Activated B cell treated with CpG ODN at 0.5 μM for 24 hours (primary cell): Measurements from ENCODE around the gene SCIN. TPM values are rescaled to one million over a fixed set of nuclear protein-coding genes. Genes with fewer than 3 reads are reported as not detected.
"Not testable (repeated sequence)": the region's sequence is repeated elsewhere in the genome, so short reads cannot be mapped to it uniquely, and the experiment has no call there.

Experiments used
- ATAC-seq: fragments of 200-7000 bp; cut with Tn5 transposase; one replicate; pipeline ENCODE4 v1.10.0; 2021; ENCODE audit warnings: low read depth, mild to moderate bottlenecking, moderate library complexity
- CTCF ChIA-PET: fragments of 350-600 bp; sonication (Branson Sonifier 250); formaldehyde crosslinking; loops from one replicate; lab custom pipeline; 2021; ENCODE audit warnings: antibody characterized with exemption; lab: Charles Lee
- POLR2A ChIA-PET: fragments of 350-600 bp; sonication (Branson Sonifier 250); formaldehyde crosslinking; loops from one replicate; lab custom pipeline; 2021; ENCODE audit warnings: antibody characterized with exemption; lab: Charles Lee
- DNase-seq: peaks from one replicate; pipeline ENCODE4 v3.0.0; 2022
- H3K27ac Mint-ChIP-seq: one replicate; pipeline ENCODE4 v1.8.0; 2020; ENCODE audit warnings: mixed read lengths
- H3K27me3 Mint-ChIP-seq: one replicate; pipeline ENCODE4 v1.8.0; 2021; ENCODE audit warnings: mixed read lengths
- H3K36me3 Mint-ChIP-seq: one replicate; pipeline ENCODE4 v1.8.0; 2021; ENCODE audit warnings: low read depth, mixed read lengths
- H3K4me1 Mint-ChIP-seq: one replicate; pipeline ENCODE4 v1.8.0; 2021; ENCODE audit warnings: mixed read lengths
- H3K4me3 Mint-ChIP-seq: one replicate; pipeline ENCODE4 v1.8.0; 2020; ENCODE audit warnings: mild to moderate bottlenecking, mixed read lengths
- H3K9me3 Mint-ChIP-seq: one replicate; pipeline ENCODE4 v1.8.0; 2020; ENCODE audit warnings: mixed read lengths
- intact Hi-C: fragments of 100-400 bp; cut with micrococcal nuclease; formaldehyde crosslinking; loops from one replicate; pipeline ENCODE4 v1.15.1; 2024
- total RNA-seq: library from RNA; stranded (reverse); gene quantifications from 2 replicates; pipeline ENCODE4 v1.2.3, GENCODE V29; 2022
- TF ChIP-seq, protein P1 (sequence below): fragments of 200-600 bp; IDR thresholded peaks from one replicate; pipeline ENCODE4 v1.8.0; 2022; ENCODE audit warnings: antibody characterized with exemption, mild to moderate bottlenecking

SCIN gene
- total RNA-seq, 1 donor from 2014 or later: not detected

DNA sequence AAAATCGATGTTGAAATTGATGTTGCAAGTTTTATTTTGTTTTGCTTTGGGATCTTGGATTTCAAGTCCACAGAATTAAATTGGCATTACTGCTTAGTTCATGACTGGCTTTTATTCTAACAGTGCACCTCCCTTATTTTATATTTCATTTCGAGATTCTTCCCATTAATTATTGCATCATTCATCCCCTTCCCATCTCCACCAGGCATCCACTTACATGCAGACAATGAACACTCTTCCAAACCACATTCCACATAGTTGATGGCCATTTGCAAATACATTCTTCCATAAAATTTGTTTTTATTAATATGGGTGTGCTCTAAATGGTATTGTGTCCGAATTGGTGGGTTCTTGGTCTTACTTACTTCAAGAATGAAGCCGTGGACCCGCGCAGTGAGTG is 15.6 kb upstream of the SCIN start:
- Mint-ChIP-seq H3K4me3 (no peak overlapping the region), H3K36me3 (no peaks in the 10 kb centered on the region)

DNA sequence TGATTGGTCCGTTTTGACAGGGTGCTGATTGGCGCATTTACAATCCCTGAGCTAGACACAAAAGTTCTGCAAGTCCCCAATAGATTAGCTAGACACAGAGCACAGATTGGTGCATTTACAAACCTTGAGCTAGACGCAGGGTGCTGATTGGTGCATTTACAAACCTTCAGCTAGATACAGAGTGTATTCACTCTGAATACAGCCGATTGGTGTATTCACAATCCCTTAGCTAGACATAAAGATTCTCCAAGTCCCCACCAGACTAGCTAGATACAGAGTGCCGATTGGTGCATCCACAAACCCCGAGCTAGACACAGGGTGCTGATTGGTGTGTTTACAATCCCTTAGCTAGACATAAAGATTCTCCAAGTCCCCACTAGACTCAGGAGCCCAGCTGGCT is 14.8 kb upstream of the SCIN start:
- H3K27me3 Mint-ChIP-seq, DNase-seq, H3K27ac Mint-ChIP-seq, H3K36me3 Mint-ChIP-seq, CTCF ChIA-PET, H3K9me3 Mint-ChIP-seq, POLR2A ChIA-PET, intact Hi-C loops, ATAC-seq, H3K4me3 Mint-ChIP-seq, H3K4me1 Mint-ChIP-seq: not testable (repeated sequence)

More for the DNA sequence above, 15.6 kb upstream of the SCIN start:
- DNase-seq (no peak), ATAC-seq (no peak)
- peaks cover 3% of the 10 kb centered on the region for H3K9me3 Mint-ChIP-seq
- no peaks in the 10 kb centered on the region for H3K27me3 Mint-ChIP-seq
- H3K4me1 Mint-ChIP-seq: no peaks in the 10 kb centered on the region
- intact Hi-C loops: no loop called here
- H3K27ac Mint-ChIP-seq: no peak overlapping the region
- POLR2A ChIA-PET: no interaction called here
- TF ChIP-seq, protein P1, sequence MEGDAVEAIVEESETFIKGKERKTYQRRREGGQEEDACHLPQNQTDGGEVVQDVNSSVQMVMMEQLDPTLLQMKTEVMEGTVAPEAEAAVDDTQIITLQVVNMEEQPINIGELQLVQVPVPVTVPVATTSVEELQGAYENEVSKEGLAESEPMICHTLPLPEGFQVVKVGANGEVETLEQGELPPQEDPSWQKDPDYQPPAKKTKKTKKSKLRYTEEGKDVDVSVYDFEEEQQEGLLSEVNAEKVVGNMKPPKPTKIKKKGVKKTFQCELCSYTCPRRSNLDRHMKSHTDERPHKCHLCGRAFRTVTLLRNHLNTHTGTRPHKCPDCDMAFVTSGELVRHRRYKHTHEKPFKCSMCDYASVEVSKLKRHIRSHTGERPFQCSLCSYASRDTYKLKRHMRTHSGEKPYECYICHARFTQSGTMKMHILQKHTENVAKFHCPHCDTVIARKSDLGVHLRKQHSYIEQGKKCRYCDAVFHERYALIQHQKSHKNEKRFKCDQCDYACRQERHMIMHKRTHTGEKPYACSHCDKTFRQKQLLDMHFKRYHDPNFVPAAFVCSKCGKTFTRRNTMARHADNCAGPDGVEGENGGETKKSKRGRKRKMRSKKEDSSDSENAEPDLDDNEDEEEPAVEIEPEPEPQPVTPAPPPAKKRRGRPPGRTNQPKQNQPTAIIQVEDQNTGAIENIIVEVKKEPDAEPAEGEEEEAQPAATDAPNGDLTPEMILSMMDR: no peak
- CTCF ChIA-PET: no interaction called here

DNA sequence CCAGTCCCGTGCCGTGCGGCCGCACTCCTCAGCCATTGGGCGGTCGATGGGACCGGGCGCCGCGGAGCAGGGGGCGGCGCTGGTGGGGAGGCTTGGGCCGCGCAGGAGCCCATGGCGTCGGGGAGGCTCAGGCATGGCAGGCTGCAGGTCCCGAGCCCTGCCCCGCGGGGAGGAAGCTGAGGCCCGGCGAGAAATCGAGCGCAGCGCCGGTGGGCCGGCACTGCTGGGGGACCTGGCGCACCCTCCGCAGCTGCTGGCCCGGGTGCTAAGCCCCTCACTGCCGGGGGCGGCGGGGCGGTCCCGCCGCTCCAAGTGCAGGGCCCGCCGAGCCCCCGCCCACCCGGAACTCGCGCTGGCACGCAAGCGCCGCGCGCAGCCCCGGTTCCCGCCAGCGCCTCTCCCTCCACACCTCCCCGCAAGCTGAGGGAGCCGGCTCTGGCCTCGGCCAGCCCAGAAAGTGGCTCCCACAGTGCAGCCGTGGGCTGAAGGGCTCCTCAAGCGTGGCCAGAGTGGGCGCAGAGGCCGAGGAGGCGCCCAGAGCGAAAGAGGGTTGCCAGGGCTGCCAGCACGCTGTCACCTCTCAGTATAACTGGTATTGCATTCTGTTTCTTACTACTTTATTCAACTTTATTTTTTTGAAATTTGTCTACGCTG is 14.3 kb upstream of the SCIN start:
- H3K27me3 Mint-ChIP-seq, POLR2A ChIA-PET, H3K4me3 Mint-ChIP-seq, H3K4me1 Mint-ChIP-seq, ATAC-seq, intact Hi-C loops, CTCF ChIA-PET, DNase-seq, H3K27ac Mint-ChIP-seq, H3K9me3 Mint-ChIP-seq, H3K36me3 Mint-ChIP-seq: not testable (repeated sequence)

DNA sequence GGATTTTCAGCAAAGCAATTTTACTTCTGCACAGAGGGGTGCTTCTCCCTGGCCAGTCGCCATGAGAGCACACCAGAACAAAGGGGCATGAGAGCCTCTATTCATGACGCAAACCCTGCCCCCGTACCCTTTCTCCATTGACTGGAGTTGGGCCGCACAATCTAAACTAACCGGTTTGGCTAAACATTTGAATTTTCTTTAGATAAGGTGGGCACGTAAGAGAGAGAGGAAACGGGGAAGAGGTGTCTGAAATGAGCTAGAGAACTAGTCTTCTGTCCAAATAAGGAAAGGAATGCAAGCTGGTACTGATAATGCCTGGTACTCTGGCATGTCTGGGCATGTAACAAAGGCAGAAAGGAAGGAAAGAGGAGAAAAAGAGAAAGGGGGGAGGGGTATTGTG is 13.2 kb upstream of the SCIN start:
- H3K9me3 Mint-ChIP-seq: peaks cover 3% of the 10 kb centered on the region
- ChIA-PET POLR2A (no interaction called here), CTCF (no interaction called here)
- TF ChIP-seq, protein P1: no peak
- H3K27me3 Mint-ChIP-seq: peaks cover 2% of the 10 kb centered on the region
- no peak for ATAC-seq
- H3K4me1 Mint-ChIP-seq: no peaks in the 10 kb centered on the region
- no peak for DNase-seq
- H3K4me3 Mint-ChIP-seq: no peak overlapping the region
- H3K36me3 Mint-ChIP-seq: no peaks in the 10 kb centered on the region
- H3K27ac Mint-ChIP-seq: no peak overlapping the region
- intact Hi-C loops: no loop called here

DNA sequence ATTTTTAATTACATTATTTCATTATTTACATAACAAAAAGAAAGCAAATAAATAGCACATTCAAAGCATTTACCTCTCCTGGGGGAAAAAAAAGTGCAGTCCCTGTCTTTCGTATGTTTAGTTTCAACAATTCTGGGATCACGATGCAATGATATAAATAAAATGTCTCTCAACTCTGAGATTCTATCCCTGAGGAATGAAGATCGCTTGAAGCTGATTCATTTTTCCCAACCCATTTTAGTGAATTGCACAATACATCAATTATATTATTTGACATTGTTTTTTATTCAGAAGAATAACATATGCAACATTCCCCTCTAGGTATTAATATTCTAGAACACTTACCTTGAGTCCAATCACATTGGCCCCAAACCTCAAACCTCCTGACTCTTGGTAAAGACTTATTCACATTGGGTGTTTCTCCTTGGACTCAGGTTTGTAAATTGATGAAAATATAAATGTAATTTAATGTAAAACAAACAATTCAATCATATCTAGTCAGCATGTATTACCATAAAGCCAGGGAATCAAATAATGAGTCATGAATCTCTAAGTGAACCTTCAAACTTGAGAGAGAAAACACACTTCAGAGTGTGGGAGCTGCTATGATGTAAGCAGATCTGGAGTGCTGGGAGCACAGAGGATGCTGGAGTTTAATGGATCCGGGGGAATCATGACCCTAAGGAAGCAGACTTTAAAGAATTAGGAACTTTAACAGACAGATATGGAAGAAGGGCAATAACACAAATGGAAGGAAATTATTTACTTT is 5.3 kb upstream of the SCIN start:
- Mint-ChIP-seq H3K4me1 (peaks cover 7% of the 10 kb centered on the region), H3K27me3 (peaks cover 19% of the 10 kb centered on the region), H3K9me3 (no peaks in the 10 kb centered on the region), H3K4me3 (no peak overlapping the region), H3K36me3 (no peaks in the 10 kb centered on the region), H3K27ac (no peak overlapping the region)
- DNase-seq (no peak), ATAC-seq (no peak)
- CTCF ChIA-PET: no interaction called here
- POLR2A ChIA-PET: no interaction called here
- TF ChIP-seq, protein P1: no peak
- intact Hi-C loops: no loop called here

DNA sequence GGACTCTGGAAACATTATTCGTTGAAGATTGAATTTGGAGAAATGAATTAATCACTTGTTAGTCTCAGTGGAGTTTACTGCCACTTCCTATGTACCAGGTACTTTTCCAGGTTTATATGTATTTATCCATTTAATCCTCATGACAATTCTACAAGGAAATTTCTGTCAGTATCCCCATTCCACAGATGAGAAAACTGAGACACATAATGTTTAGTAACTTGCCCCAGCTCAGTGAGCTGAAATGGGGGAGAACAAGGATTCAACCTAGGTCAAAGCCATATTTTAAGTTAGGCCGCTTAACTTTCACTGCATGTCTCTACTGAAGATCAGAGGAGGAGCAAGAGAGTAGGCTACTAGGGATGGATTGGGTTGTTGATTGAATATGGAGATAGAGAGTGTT is 4.6 kb upstream of the SCIN start:
- no peaks in the 10 kb centered on the region for H3K36me3 Mint-ChIP-seq
- ChIA-PET CTCF (no interaction called here), POLR2A (no interaction called here)
- H3K27ac Mint-ChIP-seq: no peak overlapping the region
- TF ChIP-seq, protein P1: no peak
- peaks cover 13% of the 10 kb centered on the region for H3K4me1 Mint-ChIP-seq
- intact Hi-C loops: no loop called here
- no peak for ATAC-seq
- DNase-seq: no peak
- H3K4me3 Mint-ChIP-seq: no peak overlapping the region
- peaks cover 25% of the 10 kb centered on the region for H3K27me3 Mint-ChIP-seq
- no peaks in the 10 kb centered on the region for H3K9me3 Mint-ChIP-seq
